ENCODE data around the gene APLP2. TPM values are rescaled to one million over a fixed set of nuclear protein-coding genes. Genes with fewer than 3 reads are reported as not detected.
A peak's percentile ranks its signal among the peaks of the same experiment; 100 is the strongest.

APLP2 gene
- total and polyA plus RNA-seq, 2 of the 13 experiments (the other 11 are each of a cell fraction or from before 2014, with no cell fraction given): 315 to 594 TPM

DNA sequence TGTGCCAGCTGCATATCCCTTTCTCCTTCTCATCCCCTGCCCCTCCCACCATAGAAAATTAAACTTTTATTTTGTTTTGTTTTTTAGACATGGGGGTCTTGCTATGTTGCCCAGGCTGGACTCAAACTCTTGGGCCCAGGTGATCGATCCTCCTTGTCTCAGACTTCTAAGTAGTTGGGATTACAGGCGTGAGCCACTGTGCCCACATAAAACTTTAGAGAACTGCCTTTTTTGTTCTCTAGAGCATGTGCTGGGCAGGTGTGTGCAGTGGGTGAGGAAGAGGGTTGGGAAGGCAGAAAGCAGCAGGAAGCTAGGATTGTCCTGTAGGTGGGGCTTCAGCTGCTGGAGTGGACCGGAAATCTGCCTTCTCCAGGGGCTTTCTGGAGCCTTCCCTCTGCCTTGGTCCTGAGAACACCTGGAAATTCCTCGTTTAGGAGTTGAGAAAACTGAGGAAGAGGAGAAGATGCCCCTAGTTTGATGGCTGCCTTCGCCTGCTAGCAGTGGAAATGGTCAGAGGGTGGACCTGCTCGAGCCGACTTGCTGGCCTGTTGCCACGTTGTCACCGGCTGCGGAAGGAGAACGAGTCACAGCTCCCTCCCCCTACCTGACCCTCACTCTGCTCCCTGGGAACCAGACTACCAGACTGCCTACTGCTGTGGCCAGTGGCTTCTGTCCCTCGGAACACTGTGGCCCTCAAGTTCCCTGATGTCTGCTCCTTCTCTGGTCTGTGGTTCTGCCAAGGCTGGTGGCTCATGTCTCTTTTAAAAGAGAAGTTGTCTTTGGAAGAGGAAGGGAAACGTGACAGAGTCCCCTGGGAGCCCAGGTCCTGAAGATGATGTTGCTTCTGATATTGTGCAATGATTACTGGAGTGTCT, 93.9 kb downstream of the APLP2 start (continued):
- TF ChIP-seq, protein P1, sequence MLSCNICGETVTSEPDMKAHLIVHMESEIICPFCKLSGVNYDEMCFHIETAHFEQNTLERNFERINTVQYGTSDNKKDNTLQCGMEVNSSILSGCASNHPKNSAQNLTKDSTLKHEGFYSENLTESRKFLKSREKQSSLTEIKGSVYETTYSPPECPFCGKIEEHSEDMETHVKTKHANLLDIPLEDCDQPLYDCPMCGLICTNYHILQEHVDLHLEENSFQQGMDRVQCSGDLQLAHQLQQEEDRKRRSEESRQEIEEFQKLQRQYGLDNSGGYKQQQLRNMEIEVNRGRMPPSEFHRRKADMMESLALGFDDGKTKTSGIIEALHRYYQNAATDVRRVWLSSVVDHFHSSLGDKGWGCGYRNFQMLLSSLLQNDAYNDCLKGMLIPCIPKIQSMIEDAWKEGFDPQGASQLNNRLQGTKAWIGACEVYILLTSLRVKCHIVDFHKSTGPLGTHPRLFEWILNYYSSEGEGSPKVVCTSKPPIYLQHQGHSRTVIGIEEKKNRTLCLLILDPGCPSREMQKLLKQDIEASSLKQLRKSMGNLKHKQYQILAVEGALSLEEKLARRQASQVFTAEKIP (CRISPR knock-in tag; IDR thresholded peaks at IDR 0.05; ENCODE audit: borderline replicate concordance): no peak
- TF ChIP-seq NFYB (CRISPR knock-in tag; IDR thresholded peaks at IDR 0.05): peak; percentile 9; the same call in 1 of the 2 replicates
- TF ChIP-seq, protein P2, sequence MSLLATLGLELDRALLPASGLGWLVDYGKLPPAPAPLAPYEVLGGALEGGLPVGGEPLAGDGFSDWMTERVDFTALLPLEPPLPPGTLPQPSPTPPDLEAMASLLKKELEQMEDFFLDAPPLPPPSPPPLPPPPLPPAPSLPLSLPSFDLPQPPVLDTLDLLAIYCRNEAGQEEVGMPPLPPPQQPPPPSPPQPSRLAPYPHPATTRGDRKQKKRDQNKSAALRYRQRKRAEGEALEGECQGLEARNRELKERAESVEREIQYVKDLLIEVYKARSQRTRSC (CRISPR knock-in tag; IDR thresholded peaks at IDR 0.05; ENCODE audit: low read depth): no peak
- no peak for TF ChIP-seq POLR2AphosphoS2 (IDR thresholded peaks at IDR 0.05; ENCODE audit: low read depth, low read length)
- peak; percentile 47; the same call in 1 of the 2 replicates for TF ChIP-seq TBX2 (CRISPR knock-in tag; IDR thresholded peaks at IDR 0.05; ENCODE audit: borderline replicate concordance)
- TF ChIP-seq, protein P3, sequence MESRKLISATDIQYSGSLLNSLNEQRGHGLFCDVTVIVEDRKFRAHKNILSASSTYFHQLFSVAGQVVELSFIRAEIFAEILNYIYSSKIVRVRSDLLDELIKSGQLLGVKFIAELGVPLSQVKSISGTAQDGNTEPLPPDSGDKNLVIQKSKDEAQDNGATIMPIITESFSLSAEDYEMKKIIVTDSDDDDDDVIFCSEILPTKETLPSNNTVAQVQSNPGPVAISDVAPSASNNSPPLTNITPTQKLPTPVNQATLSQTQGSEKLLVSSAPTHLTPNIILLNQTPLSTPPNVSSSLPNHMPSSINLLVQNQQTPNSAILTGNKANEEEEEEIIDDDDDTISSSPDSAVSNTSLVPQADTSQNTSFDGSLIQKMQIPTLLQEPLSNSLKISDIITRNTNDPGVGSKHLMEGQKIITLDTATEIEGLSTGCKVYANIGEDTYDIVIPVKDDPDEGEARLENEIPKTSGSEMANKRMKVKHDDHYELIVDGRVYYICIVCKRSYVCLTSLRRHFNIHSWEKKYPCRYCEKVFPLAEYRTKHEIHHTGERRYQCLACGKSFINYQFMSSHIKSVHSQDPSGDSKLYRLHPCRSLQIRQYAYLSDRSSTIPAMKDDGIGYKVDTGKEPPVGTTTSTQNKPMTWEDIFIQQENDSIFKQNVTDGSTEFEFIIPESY (CRISPR knock-in tag; IDR thresholded peaks at IDR 0.05): no peak
- TF ChIP-seq, protein P4, sequence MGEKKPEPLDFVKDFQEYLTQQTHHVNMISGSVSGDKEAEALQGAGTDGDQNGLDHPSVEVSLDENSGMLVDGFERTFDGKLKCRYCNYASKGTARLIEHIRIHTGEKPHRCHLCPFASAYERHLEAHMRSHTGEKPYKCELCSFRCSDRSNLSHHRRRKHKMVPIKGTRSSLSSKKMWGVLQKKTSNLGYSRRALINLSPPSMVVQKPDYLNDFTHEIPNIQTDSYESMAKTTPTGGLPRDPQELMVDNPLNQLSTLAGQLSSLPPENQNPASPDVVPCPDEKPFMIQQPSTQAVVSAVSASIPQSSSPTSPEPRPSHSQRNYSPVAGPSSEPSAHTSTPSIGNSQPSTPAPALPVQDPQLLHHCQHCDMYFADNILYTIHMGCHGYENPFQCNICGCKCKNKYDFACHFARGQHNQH (CRISPR knock-in tag; IDR thresholded peaks at IDR 0.05): peak; percentile 63; the same call in 1 of the 2 replicates
- no peak for TF ChIP-seq SNRNP70 (IDR thresholded peaks at IDR 0.05; ENCODE audit: low read depth, low read length)
- TF ChIP-seq, protein P5, sequence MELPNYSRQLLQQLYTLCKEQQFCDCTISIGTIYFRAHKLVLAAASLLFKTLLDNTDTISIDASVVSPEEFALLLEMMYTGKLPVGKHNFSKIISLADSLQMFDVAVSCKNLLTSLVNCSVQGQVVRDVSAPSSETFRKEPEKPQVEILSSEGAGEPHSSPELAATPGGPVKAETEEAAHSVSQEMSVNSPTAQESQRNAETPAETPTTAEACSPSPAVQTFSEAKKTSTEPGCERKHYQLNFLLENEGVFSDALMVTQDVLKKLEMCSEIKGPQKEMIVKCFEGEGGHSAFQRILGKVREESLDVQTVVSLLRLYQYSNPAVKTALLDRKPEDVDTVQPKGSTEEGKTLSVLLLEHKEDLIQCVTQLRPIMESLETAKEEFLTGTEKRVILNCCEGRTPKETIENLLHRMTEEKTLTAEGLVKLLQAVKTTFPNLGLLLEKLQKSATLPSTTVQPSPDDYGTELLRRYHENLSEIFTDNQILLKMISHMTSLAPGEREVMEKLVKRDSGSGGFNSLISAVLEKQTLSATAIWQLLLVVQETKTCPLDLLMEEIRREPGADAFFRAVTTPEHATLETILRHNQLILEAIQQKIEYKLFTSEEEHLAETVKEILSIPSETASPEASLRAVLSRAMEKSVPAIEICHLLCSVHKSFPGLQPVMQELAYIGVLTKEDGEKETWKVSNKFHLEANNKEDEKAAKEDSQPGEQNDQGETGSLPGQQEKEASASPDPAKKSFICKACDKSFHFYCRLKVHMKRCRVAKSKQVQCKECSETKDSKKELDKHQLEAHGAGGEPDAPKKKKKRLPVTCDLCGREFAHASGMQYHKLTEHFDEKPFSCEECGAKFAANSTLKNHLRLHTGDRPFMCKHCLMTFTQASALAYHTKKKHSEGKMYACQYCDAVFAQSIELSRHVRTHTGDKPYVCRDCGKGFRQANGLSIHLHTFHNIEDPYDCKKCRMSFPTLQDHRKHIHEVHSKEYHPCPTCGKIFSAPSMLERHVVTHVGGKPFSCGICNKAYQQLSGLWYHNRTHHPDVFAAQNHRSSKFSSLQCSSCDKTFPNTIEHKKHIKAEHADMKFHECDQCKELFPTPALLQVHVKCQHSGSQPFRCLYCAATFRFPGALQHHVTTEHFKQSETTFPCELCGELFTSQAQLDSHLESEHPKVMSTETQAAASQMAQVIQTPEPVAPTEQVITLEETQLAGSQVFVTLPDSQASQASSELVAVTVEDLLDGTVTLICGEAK (IDR thresholded peaks at IDR 0.05): no peak
- TF ChIP-seq, protein P5 (CRISPR knock-in tag; IDR thresholded peaks at IDR 0.05): no peak
- TF ChIP-seq, protein P6, sequence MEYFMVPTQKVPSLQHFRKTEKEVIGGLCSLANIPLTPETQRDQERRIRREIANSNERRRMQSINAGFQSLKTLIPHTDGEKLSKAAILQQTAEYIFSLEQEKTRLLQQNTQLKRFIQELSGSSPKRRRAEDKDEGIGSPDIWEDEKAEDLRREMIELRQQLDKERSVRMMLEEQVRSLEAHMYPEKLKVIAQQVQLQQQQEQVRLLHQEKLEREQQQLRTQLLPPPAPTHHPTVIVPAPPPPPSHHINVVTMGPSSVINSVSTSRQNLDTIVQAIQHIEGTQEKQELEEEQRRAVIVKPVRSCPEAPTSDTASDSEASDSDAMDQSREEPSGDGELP (IDR thresholded peaks at IDR 0.05; ENCODE audit: borderline replicate concordance, low read depth): peak; percentile 30; the same call in 1 of the 2 replicates

Data from HepG2 (cell line).